HG02943 (cell line): ENCODE data around the gene COL11A2.
"Not testable (repeated sequence)": the region's sequence is repeated elsewhere in the genome, so short reads cannot be mapped to it uniquely, and the experiment has no call there.

Experiments used
- ATAC-seq: cut with Tn5 transposase; IDR thresholded peaks from one replicate; pipeline ENCODE4 v1.9.1; 2021; ENCODE audit warnings: mild to moderate bottlenecking, low read depth, moderate library complexity; ENCODE audit not compliant: unreplicated experiment

Gene COL11A2

GRCh38 chr6:33160728-33161344, 31.4 kb downstream of the COL11A2 start:
- no peak for ATAC-seq

- ATAC-seq: no peak
Measured at GRCh38 chr6:33160096-33160495, 32.2 kb downstream of the COL11A2 start.

GRCh38 chr6:33156964-33157363, 35.3 kb downstream of the COL11A2 start:
- ATAC-seq: no peak

- no peak for ATAC-seq
Measured at GRCh38 chr6:33156561-33156960, 35.7 kb downstream of the COL11A2 start.

GRCh38 chr6:33154349-33154748, 37.9 kb downstream of the COL11A2 start:
- ATAC-seq: no peak

GRCh38 chr6:33151050-33151449, 41.2 kb downstream of the COL11A2 start:
- no peak for ATAC-seq

- ATAC-seq: not testable (repeated sequence)
Measured at GRCh38 chr6:33150560-33150959, 41.7 kb downstream of the COL11A2 start.

GRCh38 chr6:33147807-33148666, 44.2 kb downstream of the COL11A2 start:
- ATAC-seq: no peak

- ATAC-seq: no peak
Measured at GRCh38 chr6:33144373-33144772, 47.9 kb downstream of the COL11A2 start.

- ATAC-seq: no peak
Measured at GRCh38 chr6:33143113-33143770, 49.0 kb downstream of the COL11A2 start.

GRCh38 chr6:33142501-33143070, 49.7 kb downstream of the COL11A2 start:
- no peak for ATAC-seq

- no peak for ATAC-seq
Measured at GRCh38 chr6:33140556-33140955, 51.7 kb downstream of the COL11A2 start.

GRCh38 chr6:33139596-33140206, 52.6 kb downstream of the COL11A2 start:
- ATAC-seq: no peak

GRCh38 chr6:33136310-33136900, 55.9 kb downstream of the COL11A2 start:
- ATAC-seq: no peak

GRCh38 chr6:33132081-33132524, 60.2 kb downstream of the COL11A2 start:
- ATAC-seq: no peak

- no peak for ATAC-seq
Measured at GRCh38 chr6:33128318-33128717, 63.9 kb downstream of the COL11A2 start.

- ATAC-seq: no peak
Measured at GRCh38 chr6:33126101-33126714, 66.1 kb downstream of the COL11A2 start.

- no peak for ATAC-seq
Measured at GRCh38 chr6:33124947-33125346, 67.3 kb downstream of the COL11A2 start.

GRCh38 chr6:33124525-33124901, 67.8 kb downstream of the COL11A2 start:
- ATAC-seq: no peak
